Left ventricle myocardium inferior (tissue), 1 donor: Measurements from ENCODE around the gene LHFPL6. TPM values are rescaled to one million over a fixed set of nuclear protein-coding genes. Genes with fewer than 3 reads are reported as not detected.

Experiments used
- DNase-seq: peaks from one replicate; pipeline ENCODE4 v3.0.0-alpha.2; 2020
- H3K27ac ChIP-seq: fragments of 200-600 bp; replicated peaks from 2 replicates; pipeline ENCODE4 v1.8.0; 2021
- H3K27me3 ChIP-seq: fragments of 200-600 bp; 2 replicates; pipeline ENCODE4 v1.8.0; 2021; ENCODE audit warnings: low read depth
- H3K36me3 ChIP-seq: fragments of 200-600 bp; 2 replicates; pipeline ENCODE4 v1.8.0; 2021
- H3K4me1 ChIP-seq: fragments of 200-600 bp; 2 replicates; pipeline ENCODE4 v1.8.0; 2021
- H3K4me3 ChIP-seq: fragments of 200-600 bp; 2 replicates; pipeline ENCODE4 v1.8.0; 2021; ENCODE audit warnings: mild to moderate bottlenecking, moderate library complexity
- H3K9me3 ChIP-seq: fragments of 200-600 bp; replicated peaks from 2 replicates; pipeline ENCODE4 v1.8.0; 2021
- CTCF ChIP-seq: fragments of 200-600 bp; IDR thresholded peaks from 2 replicates; pipeline ENCODE4 v1.8.0; 2021; ENCODE audit warnings: antibody characterized with exemption, mild to moderate bottlenecking, borderline replicate concordance
- intact Hi-C: fragments of 100-400 bp; cut with micrococcal nuclease; formaldehyde crosslinking; loops from one replicate; pipeline ENCODE4 v1.11.0; 2022
- total RNA-seq: library from RNA; stranded (reverse); fragmentation: NEBNext Ultra II Directional; extraction: Animal tissue kit (Norgen Biotek cat#: 25700); gene quantifications from one replicate; pipeline ENCODE4 v1.2.1, GENCODE V29; 2021
- donor health status: DM: no; HTN: yes; CAD: no; lungs with severe emphysema.

Gene LHFPL6
- total RNA-seq, 1 donor from 2014 or later: 51.4 TPM

GRCh38 chr13:39596685-39597084, 6.3 kb downstream of the LHFPL6 start:
- no peak for DNase-seq
- no peaks in the 10 kb centered on the region for H3K9me3 ChIP-seq
- intact Hi-C loops: no loop called here
- TF ChIP-seq CTCF: no peak
- H3K4me3 ChIP-seq: peak overlapping the region; percentile 85
- H3K27me3 ChIP-seq: no peaks in the 10 kb centered on the region
- peaks cover 9% of the 10 kb centered on the region for H3K36me3 ChIP-seq
- H3K27ac ChIP-seq: peak overlapping the region; percentile 95
- H3K4me1 ChIP-seq: peaks cover 66% of the 10 kb centered on the region

- H3K4me1 ChIP-seq: peaks cover 65% of the 10 kb centered on the region
Observed at GRCh38 chr13:39596176-39596575, 6.8 kb downstream of the LHFPL6 start.

GRCh38 chr13:39590466-39591036, 12.4 kb downstream of the LHFPL6 start:
- peaks cover 7% of the 10 kb centered on the region for H3K36me3 ChIP-seq
- intact Hi-C loops: no loop called here
- no peak overlapping the region for H3K4me3 ChIP-seq
- no peak overlapping the region for H3K27ac ChIP-seq
- H3K9me3 ChIP-seq: no peaks in the 10 kb centered on the region
- no peak for DNase-seq
- H3K4me1 ChIP-seq: peaks cover 65% of the 10 kb centered on the region
- TF ChIP-seq CTCF: no peak
- no peaks in the 10 kb centered on the region for H3K27me3 ChIP-seq

More at GRCh38 chr13:39596176-39596575, 6.8 kb downstream of the LHFPL6 start:
- Histone ChIP-seq H3K36me3 (peaks cover 9% of the 10 kb centered on the region), H3K4me3 (peak overlapping the region; percentile 85), H3K9me3 (no peaks in the 10 kb centered on the region), H3K27ac (no peak overlapping the region), H3K27me3 (no peaks in the 10 kb centered on the region)
- TF ChIP-seq CTCF: no peak
- no peak for DNase-seq
- intact Hi-C loops: no loop called here

GRCh38 chr13:39588384-39588783, 14.6 kb downstream of the LHFPL6 start:
- no peak overlapping the region for H3K4me3 ChIP-seq
- H3K36me3 ChIP-seq: no peaks in the 10 kb centered on the region
- peaks cover 84% of the 10 kb centered on the region for H3K4me1 ChIP-seq
- H3K27me3 ChIP-seq: no peaks in the 10 kb centered on the region
- no peak for TF ChIP-seq CTCF
- intact Hi-C loops: loop anchor here (10.0 kb wide), 1 partner anchor 74 kb away; no protein-coding TSS in a partner anchor
- no peaks in the 10 kb centered on the region for H3K9me3 ChIP-seq
- DNase-seq: no peak
- peak overlapping the region; percentile 64 for H3K27ac ChIP-seq

GRCh38 chr13:39587939-39588338, 15.1 kb downstream of the LHFPL6 start:
- Histone ChIP-seq H3K27me3 (no peaks in the 10 kb centered on the region), H3K36me3 (no peaks in the 10 kb centered on the region), H3K4me3 (no peak overlapping the region), H3K4me1 (peaks cover 89% of the 10 kb centered on the region), H3K9me3 (no peaks in the 10 kb centered on the region), H3K27ac (peak overlapping the region; percentile 64)
- DNase-seq: no peak
- TF ChIP-seq CTCF: no peak
- intact Hi-C loops: loop anchor here (10.0 kb wide), 1 partner anchor 73 kb away; no protein-coding TSS in a partner anchor
